ENCODE measurements around the gene TECTA. TPM values are rescaled to one million over a fixed set of nuclear protein-coding genes. Genes with fewer than 3 reads are reported as not detected.

Gene TECTA
- polyA plus RNA-seq, 1 donor (not counting 4 experiments of a cell fraction or from before 2014, with no cell fraction given): 0.17 TPM

DNA sequence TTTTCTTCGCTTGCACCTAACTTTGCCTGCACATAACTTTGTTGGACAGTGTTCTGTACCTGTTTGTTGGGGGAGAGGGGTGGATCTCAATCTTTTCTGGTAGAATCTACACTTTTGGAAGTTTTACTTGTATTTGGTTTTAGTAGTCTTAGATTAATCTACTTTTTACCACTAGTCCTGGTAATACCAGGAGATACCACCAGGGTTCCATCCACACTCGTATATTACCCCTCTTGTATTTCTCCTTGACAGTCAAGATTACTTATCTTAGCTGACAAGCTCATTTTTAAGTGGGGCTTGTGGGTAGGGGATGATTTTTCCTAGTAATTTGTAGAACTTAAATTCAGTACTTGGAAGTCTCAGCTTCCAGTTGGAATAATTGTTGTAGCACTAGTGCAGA, 37.3 kb upstream of the TECTA start:
- no peak for FAIRE-seq
- no peak for DNase-seq (ENCODE audit: low read depth, low spot score)
- dilution Hi-C loops (cut with MboI; ENCODE audit: extremely low pct_ligation_motif_present, low sequenced_read_pairs): no loop called here

DNA sequence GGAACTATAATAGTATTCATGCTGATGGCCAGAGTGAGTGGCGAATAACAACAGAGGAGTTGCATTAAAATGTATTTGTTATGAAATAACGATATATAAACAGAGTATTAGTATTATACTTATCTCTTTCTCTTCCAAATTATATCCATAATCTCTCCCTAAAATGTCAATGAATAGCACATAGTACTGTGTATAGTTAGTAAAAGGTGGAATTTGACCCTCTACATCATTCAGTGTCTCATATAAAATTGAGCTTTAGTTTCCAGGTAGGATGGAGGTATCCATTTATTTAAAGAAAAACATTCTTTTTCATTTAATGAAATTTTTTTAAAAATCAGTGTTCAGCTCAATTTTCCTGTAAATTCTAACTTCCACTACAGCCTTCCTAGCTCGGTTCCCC, 34.4 kb upstream of the TECTA start:
- no peak for DNase-seq (ENCODE audit: low read depth, low spot score)
- Histone ChIP-seq H3K4me3 (ENCODE audit: control insufficient read depth in 2 of 3, extremely low read depth in 1 of 3, insufficient read depth in 2 of 3, low read depth in 1 of 3, low read length in 3 of 3) (no peak overlapping the region), H3K79me2 (ENCODE audit: control insufficient read depth, insufficient read depth, low read length) (no peaks in the 10 kb centered on the region), H3K4me1 (ENCODE audit: control insufficient read depth, extremely low read depth, insufficient read depth, low read length) (no peaks in the 10 kb centered on the region), H2AFZ (ENCODE audit: control insufficient read depth, low read length) (no peak overlapping the region), H3K9ac (ENCODE audit: control insufficient read depth, extremely low read depth, insufficient read depth, low read length) (no peak overlapping the region), H4K20me1 (ENCODE audit: control insufficient read depth, extremely low read depth, insufficient read depth, low read length) (no peaks in the 10 kb centered on the region), H3K4me2 (ENCODE audit: control insufficient read depth, extremely low read depth, insufficient read depth, low read depth, low read length) (no peak overlapping the region), H3K9me3 (ENCODE audit: control insufficient read depth, low read depth, low read length) (no peaks in the 10 kb centered on the region), H3K27ac (ENCODE audit: control insufficient read depth, insufficient read depth, low read length) (no peak overlapping the region), H3K27me3 (ENCODE audit: control insufficient read depth, extremely low read depth, insufficient read depth, low read length) (no peaks in the 10 kb centered on the region), H3K36me3 (ENCODE audit: control insufficient read depth in 2 of 2, extremely low read depth in 1 of 2, insufficient read depth in 2 of 2, low read length in 2 of 2) (peaks cover 3 to 8% of the 10 kb centered on the region in 2 experiments), H3K9me1 (ENCODE audit: control insufficient read depth, extremely low read depth, insufficient read depth, low read length) (no peaks in the 10 kb centered on the region)
- TF ChIP-seq CTCF (optimal IDR thresholded peaks at IDR 0.05 in 1 of 3, IDR thresholded peaks at IDR 0.05 in 1 of 3, conservative IDR thresholded peaks at IDR 0.05 in 1 of 3; ENCODE audit: extremely low read depth in 1 of 3, insufficient read depth in 2 of 3, low read length in 3 of 3): no peak
- TF ChIP-seq EZH2 (IDR thresholded peaks at IDR 0.05; ENCODE audit: low read length): no peak
- FAIRE-seq: no peak
- dilution Hi-C loops (cut with MboI; ENCODE audit: extremely low pct_ligation_motif_present, low sequenced_read_pairs): no loop called here

More for the DNA sequence above, 37.3 kb upstream of the TECTA start:
- no peaks in the 10 kb centered on the region for H3K9me1 ChIP-seq (ENCODE audit: control insufficient read depth, extremely low read depth, insufficient read depth, low read length)
- H3K27me3 ChIP-seq (ENCODE audit: control insufficient read depth, extremely low read depth, insufficient read depth, low read length): no peaks in the 10 kb centered on the region
- H3K36me3 ChIP-seq (ENCODE audit: control insufficient read depth in 2 of 2, extremely low read depth in 1 of 2, insufficient read depth in 2 of 2, low read length in 2 of 2): peaks cover 3 to 8% of the 10 kb centered on the region in 2 experiments
- H3K27ac ChIP-seq (ENCODE audit: control insufficient read depth, insufficient read depth, low read length): no peak overlapping the region
- H3K79me2 ChIP-seq (ENCODE audit: control insufficient read depth, insufficient read depth, low read length): no peaks in the 10 kb centered on the region
- H2AFZ ChIP-seq (ENCODE audit: control insufficient read depth, low read length): no peak overlapping the region
- H3K4me2 ChIP-seq (ENCODE audit: control insufficient read depth, extremely low read depth, insufficient read depth, low read depth, low read length): no peak overlapping the region
- H3K4me1 ChIP-seq (ENCODE audit: control insufficient read depth, extremely low read depth, insufficient read depth, low read length): no peaks in the 10 kb centered on the region
- no peak overlapping the region for H3K9ac ChIP-seq (ENCODE audit: control insufficient read depth, extremely low read depth, insufficient read depth, low read length)
- H3K4me3 ChIP-seq (ENCODE audit: control insufficient read depth in 2 of 3, extremely low read depth in 1 of 3, insufficient read depth in 2 of 3, low read depth in 1 of 3, low read length in 3 of 3): no peak overlapping the region
- no peaks in the 10 kb centered on the region for H3K9me3 ChIP-seq (ENCODE audit: control insufficient read depth, low read depth, low read length)
- TF ChIP-seq EZH2 (IDR thresholded peaks at IDR 0.05; ENCODE audit: low read length): no peak
- TF ChIP-seq CTCF (optimal IDR thresholded peaks at IDR 0.05 in 1 of 3, IDR thresholded peaks at IDR 0.05 in 1 of 3, conservative IDR thresholded peaks at IDR 0.05 in 1 of 3; ENCODE audit: extremely low read depth in 1 of 3, insufficient read depth in 2 of 3, low read length in 3 of 3): peak in 2 of 3 experiments; percentile 25 to 41
- no peaks in the 10 kb centered on the region for H4K20me1 ChIP-seq (ENCODE audit: control insufficient read depth, extremely low read depth, insufficient read depth, low read length)
